Measurements from ENCODE around the gene HNRNPA2B1.
A peak's percentile ranks its signal among the peaks of the same experiment; 100 is the strongest.

Gene HNRNPA2B1

GRCh38 chr7:26200444-26201246 lies at the start of gene HNRNPA2B1:
Gene HNRNPA2B1, minus strand, starts transcription at chr7:26200746. Its CDS starts 169 bp downstream, at chr7:26200577.
- Mint-ChIP-seq H3K36me3 (ENCODE audit: low read depth) (peaks cover 86% of the 10 kb centered on the region), H3K4me1 (ENCODE audit: low read depth) (peaks cover 58% of the 10 kb centered on the region), H3K27me3 (peaks cover 3% of the 10 kb centered on the region), H3K4me3 (peak within 1 kb of the TSS; percentile 100), H3K27ac (peak within 1 kb of the TSS; percentile 99), H3K9me3 (no peaks in the 10 kb centered on the region)

DNA sequence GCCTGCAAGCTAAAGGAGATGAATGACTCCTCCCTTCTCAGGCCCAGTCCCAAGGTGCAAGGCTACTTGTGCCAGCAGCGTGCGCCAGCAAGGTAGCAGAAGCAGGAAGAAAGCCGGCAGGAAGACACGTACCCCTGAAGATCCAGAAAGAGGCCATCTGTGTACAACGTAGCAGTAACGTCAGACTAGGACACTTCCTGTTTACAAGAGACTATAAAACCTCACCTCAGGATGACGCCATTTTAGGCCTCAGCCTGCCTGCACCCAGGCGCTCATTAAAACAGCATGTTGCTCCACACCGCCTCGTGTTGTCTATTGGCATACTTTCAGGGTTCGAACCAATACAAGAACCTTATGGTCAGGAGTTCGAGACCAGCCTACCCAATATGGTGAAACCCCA lies 49.7 kb upstream of the HNRNPA2B1 start:
- Mint-ChIP-seq H3K4me1 (ENCODE audit: low read depth) (no peaks in the 10 kb centered on the region), H3K4me3 (no peak overlapping the region), H3K27me3 (no peaks in the 10 kb centered on the region), H3K9me3 (no peaks in the 10 kb centered on the region), H3K36me3 (ENCODE audit: low read depth) (no peaks in the 10 kb centered on the region), H3K27ac (no peak overlapping the region)

DNA sequence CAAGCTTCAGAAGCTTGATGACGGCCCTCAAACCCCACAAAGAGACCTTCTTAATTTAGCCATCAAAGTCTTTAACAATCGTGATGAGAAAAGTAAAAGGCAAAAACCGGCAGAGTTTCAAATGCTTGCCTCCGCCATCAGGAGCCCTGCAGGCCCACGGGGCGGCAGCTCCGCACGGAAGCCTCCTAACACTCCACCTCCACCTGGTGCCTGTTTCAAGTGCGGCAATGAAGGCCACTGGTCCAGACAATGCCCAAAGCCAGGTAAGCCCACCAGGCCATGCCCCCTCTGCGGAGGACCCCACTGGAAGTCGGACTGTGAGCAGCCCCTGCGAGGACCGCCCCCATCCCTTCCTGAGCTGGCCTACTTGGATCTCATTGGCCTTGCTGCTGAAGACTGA lies 44.6 kb upstream of the HNRNPA2B1 start:
- Mint-ChIP-seq H3K9me3 (no peaks in the 10 kb centered on the region), H3K4me3 (no peak overlapping the region), H3K27ac (no peak overlapping the region), H3K27me3 (no peaks in the 10 kb centered on the region), H3K4me1 (ENCODE audit: low read depth) (no peaks in the 10 kb centered on the region), H3K36me3 (ENCODE audit: low read depth) (no peaks in the 10 kb centered on the region)

GRCh38 chr7:26238032-26238431 lies 37.5 kb upstream of the HNRNPA2B1 start:
- no peaks in the 10 kb centered on the region for H3K9me3 Mint-ChIP-seq
- no peaks in the 10 kb centered on the region for H3K27me3 Mint-ChIP-seq
- H3K27ac Mint-ChIP-seq: no peak overlapping the region
- H3K4me3 Mint-ChIP-seq: no peak overlapping the region
- peaks cover 5% of the 10 kb centered on the region for H3K4me1 Mint-ChIP-seq (ENCODE audit: low read depth)
- H3K36me3 Mint-ChIP-seq (ENCODE audit: low read depth): no peaks in the 10 kb centered on the region

GRCh38 chr7:26237035-26237807 lies 36.7 kb upstream of the HNRNPA2B1 start:
- no peak overlapping the region for H3K4me3 Mint-ChIP-seq
- no peak overlapping the region for H3K27ac Mint-ChIP-seq
- H3K4me1 Mint-ChIP-seq (ENCODE audit: low read depth): peaks cover 5% of the 10 kb centered on the region
- no peaks in the 10 kb centered on the region for H3K9me3 Mint-ChIP-seq
- H3K27me3 Mint-ChIP-seq: no peaks in the 10 kb centered on the region
- H3K36me3 Mint-ChIP-seq (ENCODE audit: low read depth): no peaks in the 10 kb centered on the region

DNA sequence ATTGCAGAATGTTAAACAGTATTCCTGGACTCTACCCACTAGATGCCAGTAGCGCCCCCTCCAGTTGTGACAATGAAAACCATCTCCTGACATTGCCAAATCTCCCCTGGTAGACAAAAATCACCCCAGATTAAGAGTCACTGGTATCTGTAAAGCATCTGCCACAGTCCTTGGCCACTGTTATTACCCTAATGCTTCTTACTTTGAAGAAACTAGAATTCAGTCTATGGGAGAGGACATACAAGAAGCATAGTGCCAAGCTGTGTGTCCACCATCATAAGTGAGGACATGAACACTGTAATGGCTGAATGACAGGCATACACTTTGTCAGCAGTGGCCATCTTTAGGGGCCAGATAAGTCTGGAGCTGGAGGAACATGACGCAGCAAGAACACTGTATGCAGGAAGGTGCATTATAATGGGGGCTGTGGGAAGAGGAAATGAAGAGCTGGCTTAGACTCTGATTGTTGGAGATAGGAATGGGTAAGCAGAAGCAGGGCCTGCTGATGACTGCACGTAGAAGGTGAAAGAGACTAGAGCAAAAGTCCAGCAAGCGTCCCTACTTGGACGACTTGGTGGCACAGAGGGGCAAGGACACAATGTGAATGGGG lies 33.5 kb upstream of the HNRNPA2B1 start:
- no peaks in the 10 kb centered on the region for H3K36me3 Mint-ChIP-seq (ENCODE audit: low read depth)
- H3K4me1 Mint-ChIP-seq (ENCODE audit: low read depth): peaks cover 5% of the 10 kb centered on the region
- no peaks in the 10 kb centered on the region for H3K9me3 Mint-ChIP-seq
- H3K27me3 Mint-ChIP-seq: no peaks in the 10 kb centered on the region
- H3K4me3 Mint-ChIP-seq: no peak overlapping the region
- no peak overlapping the region for H3K27ac Mint-ChIP-seq

- no peak overlapping the region for H3K4me3 Mint-ChIP-seq
- no peaks in the 10 kb centered on the region for H3K36me3 Mint-ChIP-seq (ENCODE audit: low read depth)
- peaks cover 4% of the 10 kb centered on the region for H3K27me3 Mint-ChIP-seq
- no peaks in the 10 kb centered on the region for H3K9me3 Mint-ChIP-seq
- H3K4me1 Mint-ChIP-seq (ENCODE audit: low read depth): no peaks in the 10 kb centered on the region
- H3K27ac Mint-ChIP-seq: no peak overlapping the region
Measured at GRCh38 chr7:26227987-26228386, 27.4 kb upstream of the HNRNPA2B1 start.

DNA sequence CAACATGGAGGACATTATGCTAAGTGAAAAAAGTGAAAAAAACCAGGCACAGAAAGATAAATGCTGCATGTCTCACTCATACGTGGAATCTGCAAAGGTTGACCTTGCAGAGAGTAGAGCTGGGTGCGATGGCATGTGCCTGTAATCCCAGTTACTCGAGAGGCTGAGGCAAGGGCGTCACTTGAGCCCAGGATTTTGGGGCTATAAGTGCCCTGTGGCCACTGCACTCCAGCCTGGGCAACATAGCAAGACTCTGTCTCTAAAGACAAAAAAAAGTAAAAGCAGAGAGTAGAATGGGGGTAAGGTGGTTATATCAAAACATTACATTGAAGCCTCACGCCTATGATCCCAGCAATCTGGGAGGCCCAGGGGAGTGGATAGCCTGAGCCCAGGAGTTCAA lies 23.8 kb upstream of the HNRNPA2B1 start:
- no peaks in the 10 kb centered on the region for H3K9me3 Mint-ChIP-seq
- H3K4me3 Mint-ChIP-seq: no peak overlapping the region
- no peaks in the 10 kb centered on the region for H3K36me3 Mint-ChIP-seq (ENCODE audit: low read depth)
- H3K27ac Mint-ChIP-seq: no peak overlapping the region
- no peaks in the 10 kb centered on the region for H3K4me1 Mint-ChIP-seq (ENCODE audit: low read depth)
- H3K27me3 Mint-ChIP-seq: peaks cover 4% of the 10 kb centered on the region

- H3K27ac Mint-ChIP-seq: no peak overlapping the region
- H3K4me1 Mint-ChIP-seq (ENCODE audit: low read depth): peaks cover 6% of the 10 kb centered on the region
- peaks cover 28% of the 10 kb centered on the region for H3K36me3 Mint-ChIP-seq (ENCODE audit: low read depth)
- H3K27me3 Mint-ChIP-seq: no peaks in the 10 kb centered on the region
- H3K4me3 Mint-ChIP-seq: no peak overlapping the region
- H3K9me3 Mint-ChIP-seq: no peaks in the 10 kb centered on the region
Measured at GRCh38 chr7:26216049-26216448, 15.5 kb upstream of the HNRNPA2B1 start.

DNA sequence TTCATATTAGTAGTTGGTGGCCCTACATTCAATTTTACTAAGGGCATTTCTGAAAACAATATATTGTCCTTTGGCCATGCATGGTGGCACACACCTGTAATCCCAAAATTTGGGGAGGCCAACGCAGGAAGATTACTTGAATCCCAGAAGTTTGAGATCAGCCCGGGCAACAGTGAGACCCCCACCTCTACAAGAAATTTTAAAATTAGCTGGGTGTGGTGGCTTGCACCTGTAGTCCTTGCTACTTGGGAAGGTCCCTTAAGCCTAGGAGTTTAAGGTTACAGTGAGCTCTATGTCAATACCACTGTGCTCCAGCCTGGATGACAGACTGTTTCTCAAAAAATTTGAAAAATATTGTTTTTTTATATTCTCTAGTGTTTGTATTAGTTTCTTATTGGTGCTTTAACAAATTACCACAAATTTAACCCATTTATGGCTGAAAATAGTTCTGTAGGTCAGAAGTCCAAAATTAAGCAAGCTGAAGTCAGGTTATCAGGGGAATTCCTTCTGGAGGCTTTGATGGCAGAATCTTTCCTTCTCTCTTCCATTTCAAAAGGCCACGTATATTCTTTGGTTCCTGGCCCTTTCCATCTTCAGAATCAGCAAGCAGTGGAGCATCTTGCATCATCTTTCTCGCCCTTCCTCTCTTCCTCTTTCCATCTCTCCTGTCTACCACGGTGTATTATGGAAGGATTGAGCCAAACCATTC lies 13.4 kb upstream of the HNRNPA2B1 start:
- Mint-ChIP-seq H3K27ac (peak overlapping the region; percentile 21), H3K36me3 (ENCODE audit: low read depth) (peaks cover 46% of the 10 kb centered on the region), H3K4me1 (ENCODE audit: low read depth) (peaks cover 19% of the 10 kb centered on the region), H3K4me3 (no peak overlapping the region), H3K27me3 (no peaks in the 10 kb centered on the region), H3K9me3 (no peaks in the 10 kb centered on the region)

- Mint-ChIP-seq H3K4me3 (no peak overlapping the region), H3K9me3 (no peaks in the 10 kb centered on the region), H3K4me1 (ENCODE audit: low read depth) (peaks cover 20% of the 10 kb centered on the region), H3K36me3 (ENCODE audit: low read depth) (peaks cover 47% of the 10 kb centered on the region), H3K27me3 (no peaks in the 10 kb centered on the region), H3K27ac (peak overlapping the region; percentile 14)
Measured at GRCh38 chr7:26212921-26213718, 12.6 kb upstream of the HNRNPA2B1 start.

DNA sequence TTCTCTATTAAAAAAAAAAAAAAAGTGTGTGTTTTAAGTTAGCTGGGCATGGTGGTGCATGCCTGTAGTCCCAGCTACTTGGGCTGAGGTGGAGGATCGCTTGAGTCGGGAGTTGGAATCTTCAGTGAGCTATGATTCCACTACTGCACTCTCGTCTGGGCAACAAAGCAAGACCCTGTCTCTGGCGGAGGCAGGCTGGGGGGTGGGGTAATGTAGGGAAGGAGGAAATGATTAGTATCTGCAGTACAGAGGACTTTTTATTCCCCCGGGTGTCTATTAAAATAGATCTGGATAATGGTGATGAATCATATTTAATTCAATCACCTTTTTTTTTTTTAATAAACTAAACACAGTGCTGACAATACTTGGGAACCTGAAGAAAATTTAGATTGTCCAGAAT lies 7.5 kb upstream of the HNRNPA2B1 start:
- peak overlapping the region; percentile 70 for H3K27ac Mint-ChIP-seq

GRCh38 chr7:26203016-26203415 lies 2.5 kb upstream of the HNRNPA2B1 start:
- peak overlapping the region; percentile 94 for H3K4me3 Mint-ChIP-seq
- H3K9me3 Mint-ChIP-seq: no peaks in the 10 kb centered on the region
- peaks cover 3% of the 10 kb centered on the region for H3K27me3 Mint-ChIP-seq
- peaks cover 86% of the 10 kb centered on the region for H3K36me3 Mint-ChIP-seq (ENCODE audit: low read depth)
- peak overlapping the region; percentile 95 for H3K27ac Mint-ChIP-seq
- peaks cover 57% of the 10 kb centered on the region for H3K4me1 Mint-ChIP-seq (ENCODE audit: low read depth)

More for the DNA sequence above, 7.5 kb upstream of the HNRNPA2B1 start:
- Mint-ChIP-seq H3K4me1 (ENCODE audit: low read depth) (peaks cover 60% of the 10 kb centered on the region), H3K9me3 (no peaks in the 10 kb centered on the region), H3K27me3 (no peaks in the 10 kb centered on the region), H3K4me3 (peak overlapping the region; percentile 47), H3K36me3 (ENCODE audit: low read depth) (peaks cover 88% of the 10 kb centered on the region)
